Bronchial epithelial cell (primary cell): Measurements from ENCODE around the gene PAM. TPM values are rescaled to one million over a fixed set of nuclear protein-coding genes. Genes with fewer than 3 reads are reported as not detected.
"Not testable (repeated sequence)": the region's sequence is repeated elsewhere in the genome, so short reads cannot be mapped to it uniquely, and the experiment has no call there.

ENCODE experiments used
- DNase-seq: peaks from one replicate; pipeline ENCODE4 v3.0.0-alpha.2; 2010; ENCODE audit warnings: low read depth
- FAIRE-seq: peaks from 2 replicates; lab custom pipeline; 2011; peaks lifted over from hg19 to GRCh38; lab: Jason Lieb, UNC
- H3K27me3 ChIP-seq: 2 replicates; pipeline ENCODE4 v1.5.1; 2011; ENCODE audit warnings: low read length; ENCODE audit not compliant: control insufficient read depth, insufficient read depth
- H3K36me3 ChIP-seq: 2 replicates; pipeline ENCODE4 v1.5.1; 2011; ENCODE audit warnings: low read length; ENCODE audit not compliant: control insufficient read depth, insufficient read depth
- H3K4me3 ChIP-seq: 2 replicates; pipeline ENCODE4 v1.5.1; 2011; ENCODE audit warnings: mild to moderate bottlenecking, low read depth, low read length, control low read depth
- CTCF ChIP-seq: IDR thresholded peaks from 2 replicates; pipeline ENCODE4 v1.5.1; 2011; ENCODE audit warnings: mild to moderate bottlenecking, moderate library complexity, low read length, control low read depth, inconsistent platforms; ENCODE audit not compliant: insufficient read depth, severe bottlenecking
- total RNA-seq: library from RNA; depleted of rRNA; stranded (reverse); fragments of >200 nt; gene quantifications from 2 replicates; pipeline ENCODE4 v1.2.1, GENCODE V29; 2014

The PAM gene
- total RNA-seq, 1 donor from 2014 or later, result 68.4 TPM

- no peak overlapping the region for H3K4me3 ChIP-seq
- no peaks in the 10 kb centered on the region for H3K27me3 ChIP-seq
- no peak for TF ChIP-seq CTCF
- no peaks in the 10 kb centered on the region for H3K36me3 ChIP-seq
- FAIRE-seq, result no peak
- no peak for DNase-seq
These were observed 305.4 kb downstream of the PAM start for GRCh38 chr5:103060424-103060954.

DNA sequence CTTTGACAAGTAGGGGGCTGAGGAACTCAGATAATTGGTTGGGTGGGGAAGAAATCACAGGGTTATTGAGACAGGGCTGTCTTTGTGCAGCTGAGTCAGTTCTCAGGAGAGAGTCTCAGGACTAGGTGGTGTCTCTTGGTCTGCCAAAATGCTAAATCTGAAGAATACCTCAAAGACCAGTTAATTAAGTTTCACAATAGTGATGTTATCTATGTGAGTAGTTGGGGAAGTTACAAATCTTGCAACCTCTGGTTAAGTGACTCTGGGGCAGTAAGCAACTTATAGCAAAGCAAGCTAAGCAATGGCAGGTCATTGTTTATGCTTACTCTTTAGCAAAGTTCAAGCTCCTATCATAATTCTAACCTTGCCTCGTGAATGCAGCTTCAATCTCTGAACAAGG is 311.2 kb downstream of the PAM start:
- no peak for DNase-seq

GRCh38 chr5:103073500-103073899 is 318.4 kb downstream of the PAM start:
- not testable (repeated sequence) for DNase-seq, H3K27me3 ChIP-seq, FAIRE-seq, H3K4me3 ChIP-seq, H3K36me3 ChIP-seq

More for the DNA sequence above, 311.2 kb downstream of the PAM start:
- TF ChIP-seq CTCF, result no peak
- Histone ChIP-seq H3K4me3 (no peak overlapping the region), H3K36me3 (no peaks in the 10 kb centered on the region), H3K27me3 (no peaks in the 10 kb centered on the region)
- FAIRE-seq, result no peak

DNA sequence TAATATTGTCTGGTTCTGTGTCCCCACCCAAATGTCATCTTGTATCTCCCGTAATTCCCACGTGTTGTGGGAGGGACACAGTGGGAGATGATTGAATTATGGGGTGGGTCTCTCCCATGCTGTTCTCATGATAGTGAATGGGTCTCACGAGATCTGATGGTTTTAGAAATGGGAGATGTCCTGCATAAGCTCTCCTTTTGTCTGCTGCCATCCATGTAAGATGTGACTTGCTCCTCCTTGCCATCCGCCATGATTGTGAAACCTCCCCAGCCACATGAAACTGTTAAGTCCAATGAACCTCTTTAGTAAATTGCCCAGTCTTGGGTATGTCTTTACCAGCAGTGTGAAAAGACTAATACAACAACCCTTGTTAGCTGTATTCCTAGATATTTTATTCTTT is 320.3 kb downstream of the PAM start:
- FAIRE-seq, result no peak
- TF ChIP-seq CTCF, result no peak
- Histone ChIP-seq H3K36me3 (no peaks in the 10 kb centered on the region), H3K27me3 (no peaks in the 10 kb centered on the region), H3K4me3 (no peak overlapping the region)
- no peak for DNase-seq
